ENCODE data around the gene ELOVL4.

The ELOVL4 gene

GRCh38 chr6:79954849-79955248 is 7.5 kb upstream of the ELOVL4 start:
- DNase-seq (ENCODE audit: low read depth) = no peak
- no peak overlapping the region for H3K4me3 ChIP-seq (ENCODE audit: low read depth, low read length)
- TF ChIP-seq MAX (IDR thresholded peaks at IDR 0.05; ENCODE audit: low read depth, low read length) (no peak), CTCF (IDR thresholded peaks at IDR 0.05; ENCODE audit: low read depth, low read length) (no peak), POLR2A (IDR thresholded peaks at IDR 0.05; ENCODE audit: extremely low read depth, insufficient read length) (no peak), MYC (IDR thresholded peaks at IDR 0.05; ENCODE audit: low read depth, low read length) (no peak)

- peak; percentile 85 for DNase-seq (ENCODE audit: low read depth)
- no peak overlapping the region for H3K4me3 ChIP-seq (ENCODE audit: low read depth, low read length)
- TF ChIP-seq POLR2A (IDR thresholded peaks at IDR 0.05; ENCODE audit: extremely low read depth, insufficient read length) (no peak), CTCF (IDR thresholded peaks at IDR 0.05; ENCODE audit: low read depth, low read length) (peak; percentile 70)
Measured at GRCh38 chr6:79949233-79949632, 1.9 kb upstream of the ELOVL4 start.

- no peak for TF ChIP-seq MYC (IDR thresholded peaks at IDR 0.05; ENCODE audit: low read depth, low read length)
- TF ChIP-seq CTCF (IDR thresholded peaks at IDR 0.05; ENCODE audit: low read depth, low read length) = peak; percentile 42
- H3K4me3 ChIP-seq (ENCODE audit: low read depth, low read length) = no peak overlapping the region
- DNase-seq (ENCODE audit: low read depth) = peak; percentile 41
Measured at GRCh38 chr6:79946272-79947190, 822 bp downstream of the ELOVL4 start.

- no peak for DNase-seq (ENCODE audit: low read depth)
- no peak overlapping the region for H3K4me3 ChIP-seq (ENCODE audit: low read depth, low read length)
- TF ChIP-seq CTCF (IDR thresholded peaks at IDR 0.05; ENCODE audit: low read depth, low read length) = no peak
- no peak for TF ChIP-seq MAX (IDR thresholded peaks at IDR 0.05; ENCODE audit: low read depth, low read length)
- TF ChIP-seq POLR2A (IDR thresholded peaks at IDR 0.05; ENCODE audit: extremely low read depth, insufficient read length) = no peak
- no peak for TF ChIP-seq MYC (IDR thresholded peaks at IDR 0.05; ENCODE audit: low read depth, low read length)
Measured at GRCh38 chr6:79943133-79943532, 4.2 kb downstream of the ELOVL4 start.

GRCh38 chr6:79941489-79942151 is 5.7 kb downstream of the ELOVL4 start:
- TF ChIP-seq MYC (IDR thresholded peaks at IDR 0.05; ENCODE audit: low read depth, low read length) (no peak), CTCF (IDR thresholded peaks at IDR 0.05; ENCODE audit: low read depth, low read length) (no peak), MAX (IDR thresholded peaks at IDR 0.05; ENCODE audit: low read depth, low read length) (no peak), POLR2A (IDR thresholded peaks at IDR 0.05; ENCODE audit: extremely low read depth, insufficient read length) (no peak)
- no peak for DNase-seq (ENCODE audit: low read depth)
- no peak overlapping the region for H3K4me3 ChIP-seq (ENCODE audit: low read depth, low read length)
